ENCODE measurements around the gene L3MBTL3.

L3MBTL3 gene

GRCh38 chr6:130018292-130018743 lies at the start of gene L3MBTL3:
TSS of gene L3MBTL3 (plus strand) at chr6:130018581. CDS start at chr6:130042700, 24,119 bp downstream.
- peak; percentile 48 for DNase-seq

- DNase-seq = no peak
Observed at GRCh38 chr6:129969064-129969463, 49.3 kb upstream of the L3MBTL3 start.

GRCh38 chr6:129976110-129976509 lies 42.3 kb upstream of the L3MBTL3 start:
- no peak for DNase-seq

GRCh38 chr6:129978148-129978916 lies 40.0 kb upstream of the L3MBTL3 start:
- no peak for DNase-seq

GRCh38 chr6:129980821-129981220 lies 37.6 kb upstream of the L3MBTL3 start:
- DNase-seq = no peak

- DNase-seq = no peak
Observed at GRCh38 chr6:129981598-129981997, 36.8 kb upstream of the L3MBTL3 start.

- no peak for DNase-seq
Observed at GRCh38 chr6:129989396-129989795, 29.0 kb upstream of the L3MBTL3 start.

- DNase-seq = no peak
Observed at GRCh38 chr6:129992881-129993280, 25.5 kb upstream of the L3MBTL3 start.

GRCh38 chr6:129994410-129994809 lies 24.0 kb upstream of the L3MBTL3 start:
- no peak for DNase-seq

GRCh38 chr6:129996387-129996786 lies 22.0 kb upstream of the L3MBTL3 start:
- no peak for DNase-seq

- DNase-seq = peak; percentile 10
Observed at GRCh38 chr6:130000526-130001421, 17.6 kb upstream of the L3MBTL3 start.

GRCh38 chr6:130008236-130008873 lies 10.0 kb upstream of the L3MBTL3 start:
- no peak for DNase-seq

GRCh38 chr6:130009146-130009545 lies 9.2 kb upstream of the L3MBTL3 start:
- no peak for DNase-seq

GRCh38 chr6:130010387-130010786 lies 8.0 kb upstream of the L3MBTL3 start:
- DNase-seq = no peak

- no peak for DNase-seq
Observed at GRCh38 chr6:130012728-130013127, 5.7 kb upstream of the L3MBTL3 start.

- DNase-seq = no peak
Observed at GRCh38 chr6:130018744-130019325, 454 bp downstream of the L3MBTL3 start.

- peak; percentile 20 for DNase-seq
Observed at GRCh38 chr6:130019326-130020072, 1.1 kb downstream of the L3MBTL3 start.

- DNase-seq = no peak
Observed at GRCh38 chr6:130020073-130020906, 1.9 kb downstream of the L3MBTL3 start.

GRCh38 chr6:130020907-130021629 lies 2.7 kb downstream of the L3MBTL3 start:
- peak; percentile 74 for DNase-seq

GRCh38 chr6:130026859-130027258 lies 8.5 kb downstream of the L3MBTL3 start:
- DNase-seq = no peak
